ENCODE measurements around the gene LRRK1.

The LRRK1 gene

DNA sequence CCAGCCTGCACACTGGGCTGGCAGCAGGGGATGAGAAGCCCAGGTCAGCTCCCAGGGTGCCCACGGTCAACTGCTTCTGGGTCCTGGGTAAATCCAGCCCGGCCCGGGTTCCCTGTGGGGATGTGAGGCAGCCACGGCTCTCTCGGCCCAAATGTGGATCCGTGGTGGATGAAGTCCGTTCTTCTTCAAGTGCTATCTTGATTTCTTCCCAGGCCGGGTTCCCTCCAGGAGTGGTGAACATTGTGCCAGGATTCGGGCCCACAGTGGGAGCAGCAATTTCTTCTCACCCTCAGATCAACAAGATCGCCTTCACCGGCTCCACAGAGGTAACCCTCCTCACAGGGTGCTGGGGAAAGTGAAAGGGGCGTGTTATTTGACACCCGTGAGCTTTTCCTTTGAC lies 23.4 kb upstream of the LRRK1 start:
- no peak overlapping the region for H3K9ac ChIP-seq (ENCODE audit: low read length)
- H3K4me3 ChIP-seq (ENCODE audit: low read length), result no peak overlapping the region
- H3K9me3 ChIP-seq (ENCODE audit: control insufficient read depth, low read length), result no peaks in the 10 kb centered on the region
- H3K27me3 ChIP-seq (ENCODE audit: control insufficient read depth, insufficient read depth, low read length), result peaks cover 7% of the 10 kb centered on the region
- H3K4me1 ChIP-seq (ENCODE audit: control insufficient read depth, insufficient read depth, low read length), result no peaks in the 10 kb centered on the region
- no peaks in the 10 kb centered on the region for H3K36me3 ChIP-seq (ENCODE audit: control insufficient read depth, insufficient read depth, low read length)

DNA sequence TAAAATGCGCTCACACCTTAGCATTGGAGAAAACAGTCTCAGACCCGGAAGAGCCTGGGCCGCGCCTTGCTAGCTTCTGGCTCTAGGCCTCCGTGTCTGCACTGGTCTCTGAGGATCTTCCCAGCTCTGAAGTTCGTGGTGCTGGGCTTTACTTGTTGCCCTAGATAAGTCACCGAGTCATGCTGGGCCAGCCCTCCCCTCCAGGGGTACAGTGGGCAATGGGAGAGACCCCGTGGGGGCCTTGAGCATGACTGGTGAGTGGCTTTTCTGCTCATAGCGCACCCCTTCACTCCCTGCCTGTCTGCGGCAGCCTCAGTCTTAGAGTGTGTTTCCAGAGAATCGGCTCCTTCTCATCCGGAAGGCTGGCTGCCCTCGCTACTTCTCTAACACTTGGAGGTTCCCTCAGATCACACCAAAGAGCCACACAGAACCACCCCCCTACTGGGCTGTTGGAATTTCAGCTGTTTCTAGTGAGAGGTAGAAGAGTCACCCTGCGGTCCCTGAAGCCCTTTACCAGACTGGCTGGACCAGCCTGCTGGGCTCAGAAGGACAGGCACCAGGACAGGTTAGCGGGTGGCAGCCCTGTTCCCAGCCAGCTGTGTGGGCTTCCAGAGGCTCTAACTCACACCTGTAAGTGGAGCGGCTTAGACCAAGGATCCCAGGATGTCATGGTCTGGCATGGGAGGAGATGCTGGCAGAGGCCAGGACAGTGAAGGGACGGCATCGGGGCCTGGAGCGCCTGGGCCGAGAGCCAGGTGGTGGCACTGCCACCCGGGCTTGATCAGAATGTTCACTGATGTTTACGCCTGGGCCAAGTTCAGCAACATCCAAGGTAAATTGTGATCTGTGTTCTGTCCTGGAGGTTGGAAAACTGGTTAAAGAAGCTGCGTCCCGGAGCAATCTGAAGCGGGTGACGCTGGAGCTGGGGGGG lies 21.7 kb upstream of the LRRK1 start:
- Histone ChIP-seq H3K9me3 (ENCODE audit: control insufficient read depth, low read length) (no peaks in the 10 kb centered on the region), H3K36me3 (ENCODE audit: control insufficient read depth, insufficient read depth, low read length) (no peaks in the 10 kb centered on the region), H3K4me1 (ENCODE audit: control insufficient read depth, insufficient read depth, low read length) (peaks cover 8% of the 10 kb centered on the region), H3K9ac (ENCODE audit: low read length) (no peak overlapping the region), H3K27me3 (ENCODE audit: control insufficient read depth, insufficient read depth, low read length) (no peaks in the 10 kb centered on the region), H3K4me3 (ENCODE audit: low read length) (no peak overlapping the region)

DNA sequence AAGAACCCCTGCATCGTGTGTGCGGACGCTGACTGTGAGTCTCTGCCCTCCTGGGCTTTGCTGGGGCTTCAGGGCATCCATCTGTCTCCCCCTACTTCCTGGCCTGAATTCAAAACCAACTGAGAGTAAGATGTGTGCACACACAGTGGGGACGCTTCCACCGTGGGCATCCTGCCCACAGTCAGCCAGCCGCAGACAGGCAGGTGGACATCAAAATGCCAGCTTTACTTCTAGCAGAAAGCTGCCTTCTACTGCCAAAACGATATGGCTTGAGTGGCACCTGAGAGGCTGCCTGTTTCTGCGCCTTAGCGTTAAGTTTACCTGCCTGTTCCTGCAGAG lies 21.0 kb upstream of the LRRK1 start:
- H3K27me3 ChIP-seq (ENCODE audit: control insufficient read depth, insufficient read depth, low read length), result no peaks in the 10 kb centered on the region
- H3K4me1 ChIP-seq (ENCODE audit: control insufficient read depth, insufficient read depth, low read length), result peaks cover 11% of the 10 kb centered on the region
- no peaks in the 10 kb centered on the region for H3K9me3 ChIP-seq (ENCODE audit: control insufficient read depth, low read length)
- no peaks in the 10 kb centered on the region for H3K36me3 ChIP-seq (ENCODE audit: control insufficient read depth, insufficient read depth, low read length)
- no peak overlapping the region for H3K9ac ChIP-seq (ENCODE audit: low read length)
- no peak overlapping the region for H3K4me3 ChIP-seq (ENCODE audit: low read length)

DNA sequence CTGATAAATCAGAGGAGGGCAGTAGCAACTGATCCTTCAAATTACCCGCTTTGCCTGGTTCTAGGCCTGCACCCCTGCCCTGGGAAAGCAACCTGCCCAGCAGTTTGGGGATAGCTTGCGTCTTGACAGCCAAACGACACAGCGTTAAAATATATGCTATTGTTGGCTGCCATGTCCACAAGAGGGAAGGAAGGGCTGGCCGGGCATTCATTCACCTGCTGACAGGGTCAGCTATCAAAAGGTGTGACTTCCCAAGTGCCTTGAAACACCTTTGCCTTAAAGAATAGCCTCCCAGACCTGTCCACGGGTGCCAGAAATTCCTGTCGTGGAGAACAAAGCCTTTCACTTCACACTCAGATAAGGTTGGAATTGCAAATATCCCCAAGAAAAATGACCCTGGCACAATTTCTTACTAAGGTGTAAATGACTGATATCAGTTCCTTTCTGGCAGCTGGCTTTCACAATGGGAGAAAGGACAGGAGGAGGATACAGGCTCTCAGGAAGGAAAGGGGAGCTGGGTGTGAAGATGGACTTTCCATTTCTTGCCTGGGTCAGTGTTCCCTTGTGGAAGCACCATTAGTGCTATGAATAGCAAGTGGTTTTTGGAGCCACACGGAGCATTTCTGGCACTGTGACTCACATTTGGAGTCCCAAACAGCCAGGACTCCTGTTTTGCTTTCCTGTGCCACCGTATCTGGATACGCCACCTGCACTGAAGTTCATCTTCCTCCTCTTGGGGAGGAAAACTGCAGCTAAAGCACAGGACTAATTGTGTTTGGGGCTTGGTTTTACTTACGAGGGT lies 20.3 kb upstream of the LRRK1 start:
- H3K4me3 ChIP-seq (ENCODE audit: low read length), result no peak overlapping the region
- no peaks in the 10 kb centered on the region for H3K36me3 ChIP-seq (ENCODE audit: control insufficient read depth, insufficient read depth, low read length)

DNA sequence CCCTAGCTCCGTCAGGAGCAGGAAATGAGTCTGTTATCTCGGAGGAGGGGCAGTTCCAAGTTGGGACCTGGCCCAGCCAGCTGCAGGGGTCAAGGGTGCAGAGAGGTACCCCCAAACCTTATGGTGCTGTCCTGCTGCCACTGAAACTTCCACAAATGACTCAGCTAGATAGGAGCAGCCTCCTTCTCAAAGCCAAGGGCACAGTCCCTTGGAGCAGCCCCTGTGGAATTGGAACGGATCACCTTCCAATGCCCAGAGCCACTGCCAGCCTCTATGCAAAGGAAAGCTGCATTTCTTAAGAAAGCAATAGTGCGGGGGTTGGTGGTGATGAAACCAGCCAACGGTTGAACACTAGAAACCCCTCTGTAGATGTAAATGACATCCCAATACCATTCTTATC lies 19.6 kb upstream of the LRRK1 start:
- H3K36me3 ChIP-seq (ENCODE audit: control insufficient read depth, insufficient read depth, low read length), result no peaks in the 10 kb centered on the region
- no peaks in the 10 kb centered on the region for H3K9me3 ChIP-seq (ENCODE audit: control insufficient read depth, low read length)
- H3K27me3 ChIP-seq (ENCODE audit: control insufficient read depth, insufficient read depth, low read length), result no peaks in the 10 kb centered on the region
- H3K4me3 ChIP-seq (ENCODE audit: low read length), result no peak overlapping the region
- no peak overlapping the region for H3K9ac ChIP-seq (ENCODE audit: low read length)
- peaks cover 11% of the 10 kb centered on the region for H3K4me1 ChIP-seq (ENCODE audit: control insufficient read depth, insufficient read depth, low read length)

More for the DNA sequence above, 20.3 kb upstream of the LRRK1 start:
- H3K9ac ChIP-seq (ENCODE audit: low read length), result no peak overlapping the region
- H3K4me1 ChIP-seq (ENCODE audit: control insufficient read depth, insufficient read depth, low read length), result peaks cover 11% of the 10 kb centered on the region
- no peaks in the 10 kb centered on the region for H3K9me3 ChIP-seq (ENCODE audit: control insufficient read depth, low read length)
- no peaks in the 10 kb centered on the region for H3K27me3 ChIP-seq (ENCODE audit: control insufficient read depth, insufficient read depth, low read length)

DNA sequence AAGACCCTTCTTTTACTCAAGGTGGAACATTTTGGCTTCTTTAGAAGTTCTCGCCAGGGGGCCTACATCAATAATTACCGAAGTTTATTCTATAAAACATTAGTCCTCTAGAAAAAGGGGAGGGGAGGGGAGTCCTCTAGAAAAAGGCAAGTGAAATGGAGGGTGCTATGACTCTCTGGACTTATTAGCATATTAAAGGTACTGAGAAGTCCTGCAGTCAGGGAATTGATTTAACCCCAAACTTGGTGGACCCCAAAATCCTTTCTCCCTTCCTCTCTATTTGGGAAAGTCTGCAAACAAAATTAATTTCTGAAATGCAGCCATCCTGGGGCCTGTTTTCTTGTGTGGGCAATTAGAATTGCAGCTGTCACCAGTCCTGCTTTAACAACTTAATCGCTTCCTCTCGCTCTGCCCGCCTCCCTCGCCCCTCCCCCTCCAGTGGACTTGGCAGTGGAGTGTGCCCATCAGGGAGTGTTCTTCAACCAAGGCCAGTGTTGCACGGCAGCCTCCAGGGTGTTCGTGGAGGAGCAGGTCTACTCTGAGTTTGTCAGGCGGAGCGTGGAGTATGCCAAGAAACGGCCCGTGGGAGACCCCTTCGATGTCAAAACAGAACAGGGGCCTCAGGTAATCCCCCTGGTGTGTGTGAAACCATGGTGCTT lies 18.9 kb upstream of the LRRK1 start:
- no peaks in the 10 kb centered on the region for H3K27me3 ChIP-seq (ENCODE audit: control insufficient read depth, insufficient read depth, low read length)
- H3K9me3 ChIP-seq (ENCODE audit: control insufficient read depth, low read length), result no peaks in the 10 kb centered on the region
- H3K4me3 ChIP-seq (ENCODE audit: low read length), result no peak overlapping the region
- H3K4me1 ChIP-seq (ENCODE audit: control insufficient read depth, insufficient read depth, low read length), result peaks cover 11% of the 10 kb centered on the region
- no peaks in the 10 kb centered on the region for H3K36me3 ChIP-seq (ENCODE audit: control insufficient read depth, insufficient read depth, low read length)
- no peak overlapping the region for H3K9ac ChIP-seq (ENCODE audit: low read length)

DNA sequence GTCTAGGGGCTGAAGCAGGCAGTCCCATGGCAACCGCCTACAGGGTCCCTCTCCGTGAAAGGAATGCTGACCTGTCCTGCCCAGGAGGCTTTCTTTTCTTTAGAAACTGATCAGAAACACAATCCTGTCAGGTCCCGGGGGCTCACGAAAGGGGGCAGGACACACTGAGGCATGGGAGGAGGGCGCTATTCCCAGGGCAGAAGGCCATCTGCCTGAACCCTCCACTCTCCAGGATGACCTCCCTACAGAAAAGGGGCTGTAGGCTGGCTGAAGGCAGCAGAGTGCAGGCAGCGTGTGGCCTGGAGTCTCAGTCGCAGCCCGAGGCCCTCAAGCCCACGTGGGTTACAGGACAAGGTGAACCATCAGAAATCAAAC lies 18.4 kb upstream of the LRRK1 start:
- H3K27me3 ChIP-seq (ENCODE audit: control insufficient read depth, insufficient read depth, low read length), result no peaks in the 10 kb centered on the region
- no peaks in the 10 kb centered on the region for H3K36me3 ChIP-seq (ENCODE audit: control insufficient read depth, insufficient read depth, low read length)
- peaks cover 11% of the 10 kb centered on the region for H3K4me1 ChIP-seq (ENCODE audit: control insufficient read depth, insufficient read depth, low read length)
- no peak overlapping the region for H3K4me3 ChIP-seq (ENCODE audit: low read length)
- H3K9ac ChIP-seq (ENCODE audit: low read length), result no peak overlapping the region
- H3K9me3 ChIP-seq (ENCODE audit: control insufficient read depth, low read length), result no peaks in the 10 kb centered on the region

DNA sequence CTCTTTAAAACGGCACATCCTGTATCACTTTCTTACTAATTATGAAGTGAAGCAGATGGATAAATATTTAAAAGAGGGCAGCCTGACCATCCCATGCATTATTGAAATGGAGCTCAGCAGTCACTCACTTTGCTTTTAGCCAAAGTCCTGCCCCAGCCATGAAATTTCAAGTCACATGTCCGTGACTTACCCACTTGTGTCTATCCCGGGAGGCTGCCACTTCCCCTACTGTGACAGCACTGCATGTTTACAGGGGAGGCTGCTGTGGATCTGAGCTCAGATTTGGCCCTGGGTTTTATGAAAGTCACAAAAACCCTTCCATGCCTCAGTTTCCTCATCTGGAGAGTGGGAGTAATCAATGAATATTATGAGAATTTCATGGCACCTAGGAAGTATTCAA lies 17.9 kb upstream of the LRRK1 start:
- no peak overlapping the region for H3K4me3 ChIP-seq (ENCODE audit: low read length)
- H3K27me3 ChIP-seq (ENCODE audit: control insufficient read depth, insufficient read depth, low read length), result no peaks in the 10 kb centered on the region
- H3K4me1 ChIP-seq (ENCODE audit: control insufficient read depth, insufficient read depth, low read length), result peaks cover 11% of the 10 kb centered on the region
- H3K9ac ChIP-seq (ENCODE audit: low read length), result no peak overlapping the region
- H3K9me3 ChIP-seq (ENCODE audit: control insufficient read depth, low read length), result no peaks in the 10 kb centered on the region
- H3K36me3 ChIP-seq (ENCODE audit: control insufficient read depth, insufficient read depth, low read length), result no peaks in the 10 kb centered on the region

DNA sequence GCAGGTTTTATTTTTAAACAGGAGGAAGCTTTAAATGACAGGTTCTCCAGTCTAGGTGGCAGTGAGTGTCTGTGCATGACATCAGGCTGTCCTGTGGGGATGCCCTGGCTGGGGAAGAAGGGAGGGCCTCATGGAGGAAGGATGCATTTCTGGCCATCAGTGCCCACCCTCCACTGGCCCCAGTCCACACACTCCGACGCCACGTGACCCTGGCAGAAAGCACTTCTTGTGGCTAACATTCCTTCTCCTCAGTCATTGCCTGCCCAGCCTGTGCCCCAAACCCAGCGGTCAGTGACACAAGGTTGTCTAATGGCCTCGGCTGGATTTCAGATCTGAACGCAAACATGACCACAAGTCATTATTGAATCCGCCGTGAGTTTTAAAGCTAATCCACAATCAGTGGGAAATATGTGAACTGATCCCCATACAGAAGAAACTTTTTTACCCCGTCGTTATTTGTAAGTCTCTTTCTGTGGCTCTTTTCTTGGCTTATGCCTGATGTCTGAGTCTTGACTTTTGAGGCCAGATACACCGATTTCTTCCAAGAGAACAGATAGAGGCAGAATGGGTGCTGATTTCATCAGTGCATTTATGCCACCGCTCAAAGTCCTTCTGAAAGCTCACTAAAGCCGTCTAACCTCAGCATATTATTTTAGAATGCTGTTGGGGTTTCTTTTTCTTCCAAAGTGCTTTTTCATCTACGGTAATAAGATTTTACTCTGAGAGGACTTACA lies 17.3 kb upstream of the LRRK1 start:
- Histone ChIP-seq H3K27me3 (ENCODE audit: control insufficient read depth, insufficient read depth, low read length) (no peaks in the 10 kb centered on the region), H3K36me3 (ENCODE audit: control insufficient read depth, insufficient read depth, low read length) (no peaks in the 10 kb centered on the region), H3K4me3 (ENCODE audit: low read length) (peak overlapping the region; percentile 0), H3K9me3 (ENCODE audit: control insufficient read depth, low read length) (no peaks in the 10 kb centered on the region), H3K9ac (ENCODE audit: low read length) (peak overlapping the region; percentile 44), H3K4me1 (ENCODE audit: control insufficient read depth, insufficient read depth, low read length) (peaks cover 11% of the 10 kb centered on the region)

DNA sequence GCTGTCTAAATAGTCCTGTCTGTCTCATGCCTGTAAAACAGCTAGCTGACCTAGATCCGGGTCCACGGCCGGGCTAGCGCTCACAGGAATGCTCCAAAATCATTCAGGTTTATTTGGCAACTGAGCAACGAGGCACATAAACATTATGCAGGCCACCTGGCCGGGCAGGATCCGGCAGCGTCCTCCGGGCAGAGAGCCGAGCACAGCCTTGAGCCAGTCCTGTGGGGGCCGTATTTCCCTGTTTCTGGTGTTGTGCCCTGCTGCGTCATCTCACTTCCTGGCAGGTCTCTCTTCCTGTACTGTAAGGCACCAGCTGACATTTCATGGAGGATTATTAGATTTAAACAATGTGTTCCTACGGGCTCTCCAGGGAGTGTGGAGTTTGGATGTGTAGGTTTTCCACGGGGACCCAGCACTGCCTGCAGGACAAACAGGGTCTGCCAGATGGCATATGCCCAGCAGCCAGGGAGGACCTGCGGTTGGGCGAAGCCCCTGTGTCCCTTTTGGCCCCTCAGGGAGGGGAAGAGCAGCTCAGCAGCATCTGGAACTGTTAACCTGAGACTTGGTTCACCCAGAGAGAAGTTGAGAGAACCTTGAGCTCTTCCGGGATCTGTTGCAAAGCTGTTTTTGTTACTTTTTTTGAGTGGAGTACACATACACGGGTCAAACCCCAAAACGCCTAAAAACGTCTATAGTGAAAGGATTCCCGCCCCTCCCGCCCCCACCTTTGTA lies 16.6 kb upstream of the LRRK1 start:
- Histone ChIP-seq H3K9me3 (ENCODE audit: control insufficient read depth, low read length) (no peaks in the 10 kb centered on the region), H3K27me3 (ENCODE audit: control insufficient read depth, insufficient read depth, low read length) (no peaks in the 10 kb centered on the region), H3K4me1 (ENCODE audit: control insufficient read depth, insufficient read depth, low read length) (peaks cover 11% of the 10 kb centered on the region), H3K36me3 (ENCODE audit: control insufficient read depth, insufficient read depth, low read length) (no peaks in the 10 kb centered on the region), H3K4me3 (ENCODE audit: low read length) (peak overlapping the region; percentile 0), H3K9ac (ENCODE audit: low read length) (peak overlapping the region; percentile 44)

DNA sequence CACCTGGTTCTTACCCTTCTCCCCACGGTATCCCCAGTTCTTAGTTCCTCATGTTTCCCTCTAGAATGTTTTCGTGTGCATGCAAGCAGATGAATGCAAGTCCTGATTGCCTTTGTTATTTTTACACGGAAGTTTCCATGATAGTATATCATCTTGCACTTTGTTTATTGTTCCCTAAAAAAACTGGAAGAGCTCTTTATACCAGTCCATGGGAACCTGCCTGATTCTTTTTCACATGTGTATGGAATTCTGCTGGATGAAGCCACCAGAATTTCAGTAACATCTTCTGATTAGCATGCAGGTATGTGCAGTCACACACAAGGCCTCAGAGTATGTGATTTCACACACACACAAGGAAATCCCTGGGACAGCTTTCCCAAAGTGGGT lies 16.0 kb upstream of the LRRK1 start:
- Histone ChIP-seq H3K9me3 (ENCODE audit: control insufficient read depth, low read length) (no peaks in the 10 kb centered on the region), H3K4me3 (ENCODE audit: low read length) (no peak overlapping the region), H3K27me3 (ENCODE audit: control insufficient read depth, insufficient read depth, low read length) (no peaks in the 10 kb centered on the region), H3K9ac (ENCODE audit: low read length) (no peak overlapping the region), H3K4me1 (ENCODE audit: control insufficient read depth, insufficient read depth, low read length) (peaks cover 11% of the 10 kb centered on the region), H3K36me3 (ENCODE audit: control insufficient read depth, insufficient read depth, low read length) (no peaks in the 10 kb centered on the region)
